ENCODE data around the gene TMEFF2.

GRCh38 chr2:191920502-191920901 is 274.2 kb downstream of the TMEFF2 start:
- TF ChIP-seq CTCF (IDR thresholded peaks at IDR 0.05), result no peak
- no peak for TF ChIP-seq ZFX (IDR thresholded peaks at IDR 0.05; ENCODE audit: borderline replicate concordance)

Measured in 22Rv1 (cell line).